Measurements from ENCODE around the gene NKX2-8. TPM values are rescaled to one million over a fixed set of nuclear protein-coding genes. Genes with fewer than 3 reads are reported as not detected.

NKX2-8 gene
- polyA plus RNA-seq, 1 of the 3 experiments (the other 2 are of a cell fraction), result not detected

DNA sequence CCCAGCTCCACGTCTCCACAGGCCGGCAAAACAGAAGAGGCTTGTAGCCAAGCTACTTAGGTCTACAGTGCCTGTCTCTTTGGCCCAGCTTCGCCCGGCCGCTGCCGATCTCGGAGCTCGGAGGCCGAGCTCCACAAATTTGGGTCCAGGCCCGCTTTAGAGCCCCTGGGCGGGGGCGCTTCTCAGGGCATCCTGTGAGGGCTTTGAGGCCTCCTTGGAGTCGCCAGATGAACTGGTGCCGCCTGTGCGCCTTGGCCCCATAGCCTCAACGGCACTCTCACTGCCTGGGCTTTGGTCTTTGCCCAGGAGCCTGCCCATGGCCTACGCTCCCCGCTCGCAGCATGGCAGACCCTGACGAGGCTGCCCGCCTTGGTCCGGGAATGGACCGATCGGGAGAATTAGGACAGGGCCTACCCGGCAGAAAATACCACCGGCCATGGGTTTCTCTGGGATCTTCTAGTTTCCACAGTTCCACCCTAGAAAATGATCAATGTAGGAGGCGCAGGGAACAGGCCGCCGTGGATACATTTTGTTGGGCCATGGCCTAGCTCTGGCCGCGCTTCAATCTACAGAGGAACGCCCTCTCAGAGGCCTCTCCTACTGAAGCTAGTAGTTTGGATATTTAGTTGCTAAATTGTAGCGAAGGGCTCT lies 953 bp upstream of the NKX2-8 start (continued):
- TF ChIP-seq, protein P1, sequence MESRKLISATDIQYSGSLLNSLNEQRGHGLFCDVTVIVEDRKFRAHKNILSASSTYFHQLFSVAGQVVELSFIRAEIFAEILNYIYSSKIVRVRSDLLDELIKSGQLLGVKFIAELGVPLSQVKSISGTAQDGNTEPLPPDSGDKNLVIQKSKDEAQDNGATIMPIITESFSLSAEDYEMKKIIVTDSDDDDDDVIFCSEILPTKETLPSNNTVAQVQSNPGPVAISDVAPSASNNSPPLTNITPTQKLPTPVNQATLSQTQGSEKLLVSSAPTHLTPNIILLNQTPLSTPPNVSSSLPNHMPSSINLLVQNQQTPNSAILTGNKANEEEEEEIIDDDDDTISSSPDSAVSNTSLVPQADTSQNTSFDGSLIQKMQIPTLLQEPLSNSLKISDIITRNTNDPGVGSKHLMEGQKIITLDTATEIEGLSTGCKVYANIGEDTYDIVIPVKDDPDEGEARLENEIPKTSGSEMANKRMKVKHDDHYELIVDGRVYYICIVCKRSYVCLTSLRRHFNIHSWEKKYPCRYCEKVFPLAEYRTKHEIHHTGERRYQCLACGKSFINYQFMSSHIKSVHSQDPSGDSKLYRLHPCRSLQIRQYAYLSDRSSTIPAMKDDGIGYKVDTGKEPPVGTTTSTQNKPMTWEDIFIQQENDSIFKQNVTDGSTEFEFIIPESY (IDR thresholded peaks at IDR 0.05; ENCODE audit: borderline replicate concordance, low read depth), result no peak
- TF ChIP-seq YY1 (IDR thresholded peaks at IDR 0.05; ENCODE audit: low read depth), result no peak
- no peak for TF ChIP-seq TAF1 (IDR thresholded peaks at IDR 0.05; ENCODE audit: borderline replicate concordance, low read depth, low read length)
- no peak for TF ChIP-seq RAD21 (IDR thresholded peaks at IDR 0.05; ENCODE audit: low read length)

DNA sequence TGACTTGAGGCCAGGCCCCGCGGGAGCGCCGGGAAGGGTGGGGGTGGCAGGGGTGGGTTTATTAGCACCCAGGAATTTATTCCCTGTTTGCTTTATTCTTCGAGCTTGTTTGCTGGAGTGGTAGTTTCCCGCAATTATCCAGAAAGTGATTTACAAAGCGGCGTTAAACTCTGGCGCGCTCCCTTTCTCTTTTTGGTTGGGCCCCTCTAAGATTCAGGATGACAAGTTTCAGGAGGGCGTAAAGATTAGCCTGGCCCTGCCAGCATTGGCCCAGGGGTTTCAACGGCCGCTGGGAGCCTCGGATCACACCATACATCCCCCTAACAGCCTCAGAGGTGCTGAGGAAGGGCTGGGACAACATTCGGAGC lies 444 bp upstream of the NKX2-8 start:
- H3K4me1 ChIP-seq (ENCODE audit: control insufficient read depth in 1 of 2, insufficient read depth in 2 of 2, low read depth in 1 of 2, low read length in 1 of 2), result no peaks in the 10 kb centered on the region
- H2AFZ ChIP-seq (ENCODE audit: low read depth), result no peak overlapping the region
- H3F3A ChIP-seq (replicated peaks; ENCODE audit: insufficient read depth), result no peaks in the 10 kb centered on the region
- H3K9ac ChIP-seq, result no peak overlapping the region
- no peaks in the 10 kb centered on the region for H4K20me1 ChIP-seq (ENCODE audit: insufficient read depth)
- 15% methylated on average over 12 of the region's 15 CpGs for WGBS (ENCODE audit: low lambda C conversion rate)
- H3K36me3 ChIP-seq (replicated peaks in 1 of 2; ENCODE audit: control insufficient read depth in 1 of 2, insufficient read depth in 2 of 2, low read length in 1 of 2), result no peaks in the 10 kb centered on the region
- ChIA-PET CTCF (no interaction called here), POLR2A (no interaction called here)
- TF ChIP-seq, protein P2, sequence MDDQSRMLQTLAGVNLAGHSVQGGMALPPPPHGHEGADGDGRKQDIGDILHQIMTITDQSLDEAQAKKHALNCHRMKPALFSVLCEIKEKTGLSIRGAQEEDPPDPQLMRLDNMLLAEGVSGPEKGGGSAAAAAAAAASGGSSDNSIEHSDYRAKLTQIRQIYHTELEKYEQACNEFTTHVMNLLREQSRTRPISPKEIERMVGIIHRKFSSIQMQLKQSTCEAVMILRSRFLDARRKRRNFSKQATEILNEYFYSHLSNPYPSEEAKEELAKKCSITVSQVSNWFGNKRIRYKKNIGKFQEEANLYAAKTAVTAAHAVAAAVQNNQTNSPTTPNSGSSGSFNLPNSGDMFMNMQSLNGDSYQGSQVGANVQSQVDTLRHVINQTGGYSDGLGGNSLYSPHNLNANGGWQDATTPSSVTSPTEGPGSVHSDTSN (IDR thresholded peaks at IDR 0.05), result no peak
- TF ChIP-seq FOXJ3 (CRISPR knock-in tag; IDR thresholded peaks at IDR 0.05) (no peak), TCF12 (IDR thresholded peaks at IDR 0.05) (no peak), MXI1 (IDR thresholded peaks at IDR 0.05; ENCODE audit: low read depth, low read length) (no peak), EP300 (IDR thresholded peaks at IDR 0.05; ENCODE audit: borderline replicate concordance in 1 of 2, low read depth in 1 of 2, low read length in 1 of 2) (no peak), RFX5 (IDR thresholded peaks at IDR 0.05; ENCODE audit: low read length) (no peak)
- TF ChIP-seq, protein P3, sequence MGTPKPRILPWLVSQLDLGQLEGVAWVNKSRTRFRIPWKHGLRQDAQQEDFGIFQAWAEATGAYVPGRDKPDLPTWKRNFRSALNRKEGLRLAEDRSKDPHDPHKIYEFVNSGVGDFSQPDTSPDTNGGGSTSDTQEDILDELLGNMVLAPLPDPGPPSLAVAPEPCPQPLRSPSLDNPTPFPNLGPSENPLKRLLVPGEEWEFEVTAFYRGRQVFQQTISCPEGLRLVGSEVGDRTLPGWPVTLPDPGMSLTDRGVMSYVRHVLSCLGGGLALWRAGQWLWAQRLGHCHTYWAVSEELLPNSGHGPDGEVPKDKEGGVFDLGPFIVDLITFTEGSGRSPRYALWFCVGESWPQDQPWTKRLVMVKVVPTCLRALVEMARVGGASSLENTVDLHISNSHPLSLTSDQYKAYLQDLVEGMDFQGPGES (IDR thresholded peaks at IDR 0.05; ENCODE audit: low read depth, low read length), result no peak
- TF ChIP-seq, protein P4, sequence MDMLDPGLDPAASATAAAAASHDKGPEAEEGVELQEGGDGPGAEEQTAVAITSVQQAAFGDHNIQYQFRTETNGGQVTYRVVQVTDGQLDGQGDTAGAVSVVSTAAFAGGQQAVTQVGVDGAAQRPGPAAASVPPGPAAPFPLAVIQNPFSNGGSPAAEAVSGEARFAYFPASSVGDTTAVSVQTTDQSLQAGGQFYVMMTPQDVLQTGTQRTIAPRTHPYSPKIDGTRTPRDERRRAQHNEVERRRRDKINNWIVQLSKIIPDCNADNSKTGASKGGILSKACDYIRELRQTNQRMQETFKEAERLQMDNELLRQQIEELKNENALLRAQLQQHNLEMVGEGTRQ (IDR thresholded peaks at IDR 0.05; ENCODE audit: borderline replicate concordance, low read depth, low read length), result no peak
- TF ChIP-seq, protein P5, sequence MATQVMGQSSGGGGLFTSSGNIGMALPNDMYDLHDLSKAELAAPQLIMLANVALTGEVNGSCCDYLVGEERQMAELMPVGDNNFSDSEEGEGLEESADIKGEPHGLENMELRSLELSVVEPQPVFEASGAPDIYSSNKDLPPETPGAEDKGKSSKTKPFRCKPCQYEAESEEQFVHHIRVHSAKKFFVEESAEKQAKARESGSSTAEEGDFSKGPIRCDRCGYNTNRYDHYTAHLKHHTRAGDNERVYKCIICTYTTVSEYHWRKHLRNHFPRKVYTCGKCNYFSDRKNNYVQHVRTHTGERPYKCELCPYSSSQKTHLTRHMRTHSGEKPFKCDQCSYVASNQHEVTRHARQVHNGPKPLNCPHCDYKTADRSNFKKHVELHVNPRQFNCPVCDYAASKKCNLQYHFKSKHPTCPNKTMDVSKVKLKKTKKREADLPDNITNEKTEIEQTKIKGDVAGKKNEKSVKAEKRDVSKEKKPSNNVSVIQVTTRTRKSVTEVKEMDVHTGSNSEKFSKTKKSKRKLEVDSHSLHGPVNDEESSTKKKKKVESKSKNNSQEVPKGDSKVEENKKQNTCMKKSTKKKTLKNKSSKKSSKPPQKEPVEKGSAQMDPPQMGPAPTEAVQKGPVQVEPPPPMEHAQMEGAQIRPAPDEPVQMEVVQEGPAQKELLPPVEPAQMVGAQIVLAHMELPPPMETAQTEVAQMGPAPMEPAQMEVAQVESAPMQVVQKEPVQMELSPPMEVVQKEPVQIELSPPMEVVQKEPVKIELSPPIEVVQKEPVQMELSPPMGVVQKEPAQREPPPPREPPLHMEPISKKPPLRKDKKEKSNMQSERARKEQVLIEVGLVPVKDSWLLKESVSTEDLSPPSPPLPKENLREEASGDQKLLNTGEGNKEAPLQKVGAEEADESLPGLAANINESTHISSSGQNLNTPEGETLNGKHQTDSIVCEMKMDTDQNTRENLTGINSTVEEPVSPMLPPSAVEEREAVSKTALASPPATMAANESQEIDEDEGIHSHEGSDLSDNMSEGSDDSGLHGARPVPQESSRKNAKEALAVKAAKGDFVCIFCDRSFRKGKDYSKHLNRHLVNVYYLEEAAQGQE (IDR thresholded peaks at IDR 0.05; ENCODE audit: low read depth, low read length), result no peak
- H3K27me3 ChIP-seq (ENCODE audit: insufficient read depth), result peaks cover 74% of the 10 kb centered on the region
- no peak overlapping the region for H3K27ac ChIP-seq (ENCODE audit: low read depth in 2 of 2, low read length in 1 of 2)
- H3K79me2 ChIP-seq (ENCODE audit: insufficient read depth), result no peaks in the 10 kb centered on the region
- H3K9me2 ChIP-seq, result no peaks in the 10 kb centered on the region
- DNase-seq, result peak; percentile 11
- no peak overlapping the region for H3K4me2 ChIP-seq
- no peaks in the 10 kb centered on the region for H3K9me3 ChIP-seq
- H3K4me3 ChIP-seq (ENCODE audit: low read depth in 2 of 2, low read length in 1 of 2), result no peak overlapping the region
